GM12873 (cell line): ENCODE measurements around the gene NPL.
A peak's percentile ranks its signal among the peaks of the same experiment; 100 is the strongest.

Experiments used
- CTCF ChIP-seq: IDR thresholded peaks from 2 replicates; pipeline ENCODE4 v1.5.1; 2012; ENCODE audit warnings: low read depth, mild to moderate bottlenecking, moderate library complexity, low read length, control low read depth; ENCODE audit not compliant: insufficient read depth; ENCODE audit errors: missing control alignments

Gene NPL

DNA sequence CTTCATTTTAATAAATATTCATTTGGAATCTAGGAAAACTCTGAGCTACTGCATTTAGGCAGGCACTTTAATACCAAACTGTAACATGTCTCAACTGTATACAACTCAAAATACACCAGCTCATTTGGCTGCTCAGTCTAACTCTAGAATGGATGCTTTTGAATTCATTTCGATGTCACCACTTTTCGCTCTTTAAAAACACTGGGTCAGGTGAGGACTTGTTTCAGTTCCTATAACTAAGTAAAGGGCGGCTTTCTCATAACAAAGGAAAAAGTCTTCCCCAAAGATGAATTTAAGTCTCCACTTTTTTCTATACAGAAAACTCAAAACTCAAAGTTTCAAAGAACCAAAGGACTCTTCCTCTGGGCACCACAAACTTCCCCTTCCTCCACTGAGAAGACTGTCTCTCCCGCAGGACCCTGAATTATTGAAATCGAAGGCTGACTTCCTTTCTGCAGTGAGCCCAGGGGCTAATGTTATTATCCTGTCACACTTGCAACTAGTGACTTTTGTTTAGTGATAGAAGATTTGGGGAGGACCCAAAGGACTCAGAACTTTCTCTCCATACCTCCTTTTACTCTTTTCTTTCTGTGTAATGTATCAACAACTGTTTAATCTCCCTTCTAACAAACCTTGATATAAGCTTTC lies 39.8 kb downstream of the NPL start:
- no peak for TF ChIP-seq CTCF

DNA sequence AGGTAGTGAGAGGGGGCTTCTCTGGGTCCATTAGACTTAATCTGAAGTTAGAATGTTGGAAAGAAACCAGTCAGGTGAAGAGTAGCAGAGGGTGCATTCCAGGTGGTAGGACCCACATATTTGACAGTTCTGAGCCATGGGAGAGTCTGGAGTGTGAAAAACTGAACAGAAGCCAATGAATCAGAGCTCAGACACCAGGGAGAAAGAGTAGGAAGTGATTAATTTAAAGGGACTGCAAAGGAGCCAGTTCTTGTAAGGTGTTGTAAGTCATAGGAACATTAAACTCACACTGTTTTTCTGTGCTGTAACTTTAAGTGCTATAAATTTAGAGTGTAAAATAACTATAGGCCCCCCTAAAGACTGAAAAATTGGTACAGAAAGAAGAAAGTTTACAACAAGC lies 43.7 kb downstream of the NPL start:
- no peak for TF ChIP-seq CTCF

- no peak for TF ChIP-seq CTCF
These were observed 44.8 kb downstream of the NPL start for GRCh38 chr1:182834326-182834725.

DNA sequence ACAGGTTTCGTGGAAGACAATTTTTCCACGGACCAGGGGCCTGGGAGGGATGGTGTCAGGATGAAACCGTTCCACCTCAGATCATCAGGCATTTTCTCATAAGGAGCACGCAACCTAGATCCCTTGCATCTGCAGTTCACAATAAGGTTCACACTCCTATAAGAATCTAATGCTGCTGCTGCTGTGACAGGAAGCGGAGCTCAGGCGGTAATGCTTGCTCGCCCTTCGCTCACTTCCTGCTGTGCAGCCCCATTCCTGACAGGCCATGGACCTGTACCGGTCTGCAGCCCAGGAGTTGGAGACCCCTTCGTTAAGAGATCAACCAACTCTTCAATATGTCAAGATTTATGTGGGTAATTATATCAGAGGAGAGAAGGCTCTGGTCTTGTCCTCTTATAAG lies 46.2 kb downstream of the NPL start:
- no peak for TF ChIP-seq CTCF

GRCh38 chr1:182839209-182840066 lies 49.9 kb downstream of the NPL start, which contains the start of gene DHX9:
Gene DHX9, plus strand, starts transcription at chr1:182839347. Its CDS starts 3,220 bp downstream, at chr1:182842567.
- TF ChIP-seq CTCF: peak; percentile 28

DNA sequence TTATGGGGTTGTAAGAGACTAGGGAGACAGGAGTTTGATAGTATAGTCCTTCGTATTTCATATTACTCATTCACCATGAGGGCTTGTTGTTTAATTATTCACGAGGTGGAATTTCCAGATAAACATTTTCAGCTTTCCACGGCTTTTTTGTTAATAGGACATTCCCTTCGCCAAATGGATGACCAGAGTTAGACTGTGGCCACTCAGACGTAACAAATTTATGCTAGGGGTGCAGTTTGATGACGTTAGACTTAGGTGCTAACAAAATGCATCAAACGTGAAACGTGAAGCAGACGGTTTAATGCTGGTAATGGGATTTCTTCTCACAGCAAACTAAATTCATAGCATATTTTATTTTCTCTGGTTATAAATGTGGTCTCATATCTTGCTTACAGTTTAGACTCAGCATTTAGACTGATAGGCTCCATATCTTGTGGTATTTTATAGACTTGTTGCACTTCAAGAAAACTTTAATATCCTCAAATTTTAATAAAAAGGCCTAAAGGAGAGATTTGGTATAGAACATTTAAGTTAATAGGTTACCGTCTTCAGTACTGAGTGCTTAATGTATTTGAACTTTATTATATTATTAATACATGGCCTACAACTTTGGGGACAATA lies 51.9 kb downstream of the NPL start:
- no peak for TF ChIP-seq CTCF

- TF ChIP-seq CTCF: no peak
These were observed 52.7 kb downstream of the NPL start for GRCh38 chr1:182842265-182842664.
